ENCODE results near the gene TMEM81. TPM values are rescaled to one million over a fixed set of nuclear protein-coding genes. Genes with fewer than 3 reads are reported as not detected.

The TMEM81 gene
- total RNA-seq, 1 donor: 1.8 TPM

GRCh38 chr1:205108464-205108863 is 24.2 kb upstream of the TMEM81 start:
- Histone ChIP-seq H3K4me2 (ENCODE audit: insufficient read depth, low read length) (no peak overlapping the region), H3K4me3 (ENCODE audit: insufficient read depth, low read length) (no peak overlapping the region), H3K36me3 (ENCODE audit: insufficient read depth, low read length) (peaks cover 32% of the 10 kb centered on the region), H3K79me2 (ENCODE audit: insufficient read depth, low read length) (peaks cover 8% of the 10 kb centered on the region), H4K20me1 (ENCODE audit: insufficient read depth, low read length) (no peaks in the 10 kb centered on the region), H3K27ac (ENCODE audit: low read depth, low read length) (no peak overlapping the region), H3K9me3 (ENCODE audit: low read depth, low read length) (no peaks in the 10 kb centered on the region), H3K27me3 (ENCODE audit: insufficient read depth, low read length) (no peaks in the 10 kb centered on the region), H3K4me1 (ENCODE audit: insufficient read depth, low read length) (no peaks in the 10 kb centered on the region), H2AFZ (ENCODE audit: low read length) (no peak overlapping the region)
- no peak for DNase-seq (ENCODE audit: insufficient read length, low spot score, missing footprints)
- no peak for TF ChIP-seq CTCF (IDR thresholded peaks at IDR 0.05; ENCODE audit: extremely low read depth, low read depth, low read length)

DNA sequence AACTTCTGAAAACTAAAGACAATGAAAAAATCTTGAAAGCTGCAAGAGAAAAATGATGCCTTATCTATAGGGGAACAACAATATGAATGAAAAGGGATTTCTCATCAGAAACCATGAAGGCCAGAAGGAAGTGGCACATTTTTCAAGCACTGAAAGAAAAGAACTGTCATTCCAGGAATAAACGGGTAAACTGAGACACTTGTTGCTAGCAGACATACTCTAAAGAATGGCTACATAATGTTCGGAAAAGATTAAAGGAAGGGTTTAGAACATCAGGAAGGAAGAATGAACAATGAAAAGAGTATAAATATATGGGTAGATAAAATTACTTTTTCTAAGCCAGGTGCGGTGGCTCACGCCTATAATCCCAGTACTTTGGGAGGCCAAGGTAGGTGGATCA is 23.1 kb upstream of the TMEM81 start:
- TF ChIP-seq CTCF (IDR thresholded peaks at IDR 0.05; ENCODE audit: extremely low read depth, low read depth, low read length): no peak
- DNase-seq (ENCODE audit: insufficient read length, low spot score, missing footprints): no peak
- Histone ChIP-seq H4K20me1 (ENCODE audit: insufficient read depth, low read length) (no peaks in the 10 kb centered on the region), H3K4me1 (ENCODE audit: insufficient read depth, low read length) (no peaks in the 10 kb centered on the region), H3K36me3 (ENCODE audit: insufficient read depth, low read length) (peaks cover 30% of the 10 kb centered on the region), H3K27ac (ENCODE audit: low read depth, low read length) (no peak overlapping the region), H3K9me3 (ENCODE audit: low read depth, low read length) (no peaks in the 10 kb centered on the region), H3K27me3 (ENCODE audit: insufficient read depth, low read length) (no peaks in the 10 kb centered on the region), H3K79me2 (ENCODE audit: insufficient read depth, low read length) (peaks cover 8% of the 10 kb centered on the region), H3K4me2 (ENCODE audit: insufficient read depth, low read length) (no peak overlapping the region), H2AFZ (ENCODE audit: low read length) (no peak overlapping the region), H3K4me3 (ENCODE audit: insufficient read depth, low read length) (no peak overlapping the region)

GRCh38 chr1:205102404-205102803 is 18.1 kb upstream of the TMEM81 start:
- peaks cover 69% of the 10 kb centered on the region for H3K36me3 ChIP-seq (ENCODE audit: insufficient read depth, low read length)

GRCh38 chr1:205098242-205098641 is 14.0 kb upstream of the TMEM81 start:
- Histone ChIP-seq H3K4me2 (ENCODE audit: insufficient read depth, low read length) (no peak overlapping the region), H3K79me2 (ENCODE audit: insufficient read depth, low read length) (no peaks in the 10 kb centered on the region), H3K27me3 (ENCODE audit: insufficient read depth, low read length) (no peaks in the 10 kb centered on the region), H3K4me3 (ENCODE audit: insufficient read depth, low read length) (no peak overlapping the region), H4K20me1 (ENCODE audit: insufficient read depth, low read length) (no peaks in the 10 kb centered on the region), H3K4me1 (ENCODE audit: insufficient read depth, low read length) (no peaks in the 10 kb centered on the region), H2AFZ (ENCODE audit: low read length) (no peak overlapping the region), H3K36me3 (ENCODE audit: insufficient read depth, low read length) (peaks cover 75% of the 10 kb centered on the region), H3K9me3 (ENCODE audit: low read depth, low read length) (no peaks in the 10 kb centered on the region), H3K27ac (ENCODE audit: low read depth, low read length) (no peak overlapping the region)
- no peak for TF ChIP-seq CTCF (IDR thresholded peaks at IDR 0.05; ENCODE audit: extremely low read depth, low read depth, low read length)
- no peak for DNase-seq (ENCODE audit: insufficient read length, low spot score, missing footprints)

More at GRCh38 chr1:205102404-205102803, 18.1 kb upstream of the TMEM81 start:
- Histone ChIP-seq H3K4me3 (ENCODE audit: insufficient read depth, low read length) (no peak overlapping the region), H3K79me2 (ENCODE audit: insufficient read depth, low read length) (peaks cover 7% of the 10 kb centered on the region), H3K4me2 (ENCODE audit: insufficient read depth, low read length) (no peak overlapping the region), H4K20me1 (ENCODE audit: insufficient read depth, low read length) (no peaks in the 10 kb centered on the region), H3K9me3 (ENCODE audit: low read depth, low read length) (no peaks in the 10 kb centered on the region), H2AFZ (ENCODE audit: low read length) (no peak overlapping the region), H3K4me1 (ENCODE audit: insufficient read depth, low read length) (no peaks in the 10 kb centered on the region), H3K27ac (ENCODE audit: low read depth, low read length) (no peak overlapping the region), H3K27me3 (ENCODE audit: insufficient read depth, low read length) (no peaks in the 10 kb centered on the region)
- TF ChIP-seq CTCF (IDR thresholded peaks at IDR 0.05; ENCODE audit: extremely low read depth, low read depth, low read length): no peak
- DNase-seq (ENCODE audit: insufficient read length, low spot score, missing footprints): no peak
